Osteocyte (in vitro differentiated cells): ENCODE measurements around the gene GNAI2. TPM values are rescaled to one million over a fixed set of nuclear protein-coding genes. Genes with fewer than 3 reads are reported as not detected.

Experiments used
- DNase-seq: peaks from one replicate; pipeline ENCODE4 v3.0.0; 2021; ENCODE audit warnings: mixed read lengths; ENCODE audit not compliant: unreplicated experiment; ENCODE audit errors: extremely low spot score
- H3K27ac Mint-ChIP-seq: one replicate; pipeline ENCODE4 v1.8.0; 2021; ENCODE audit warnings: mild to moderate bottlenecking, mixed read lengths; ENCODE audit not compliant: unreplicated experiment
- H3K27me3 Mint-ChIP-seq: one replicate; pipeline ENCODE4 v1.8.0; 2021; ENCODE audit warnings: mixed read lengths; ENCODE audit not compliant: unreplicated experiment
- H3K36me3 Mint-ChIP-seq: one replicate; pipeline ENCODE4 v1.8.0; 2021; ENCODE audit warnings: mixed read lengths; ENCODE audit not compliant: unreplicated experiment
- H3K4me1 Mint-ChIP-seq: one replicate; pipeline ENCODE4 v1.8.0; 2021; ENCODE audit warnings: mixed read lengths; ENCODE audit not compliant: unreplicated experiment
- H3K4me3 Mint-ChIP-seq: one replicate; pipeline ENCODE4 v1.8.0; 2021; ENCODE audit warnings: mild to moderate bottlenecking, moderate library complexity, mixed read lengths; ENCODE audit not compliant: unreplicated experiment
- H3K9me3 Mint-ChIP-seq: one replicate; pipeline ENCODE4 v1.8.0; 2021; ENCODE audit warnings: mixed read lengths; ENCODE audit not compliant: unreplicated experiment
- long read RNA-seq: library from polyadenylated mRNA; unstranded; transcript quantifications from one replicate; pipeline ENCODE4 v2.0.0, GENCODE V29; 2021
- total RNA-seq: library from RNA; stranded (reverse); gene quantifications from 2 replicates; pipeline ENCODE4 v1.2.1, GENCODE V29; 2021
- TF ChIP-seq, protein P1 (sequence below): fragments of 200-600 bp; sonication (generic); IDR thresholded peaks from 2 replicates; pipeline ENCODE4 v1.5.0; 2021; ENCODE audit warnings: antibody characterized with exemption, mild to moderate bottlenecking, moderate library complexity

GNAI2 gene
- total RNA-seq: 340 and 357 TPM in 2 replicates
- long read RNA-seq, partial matches to known transcripts: 2 of 7 reads
- long read RNA-seq, other reads (novel, unspliced or antisense): 3 of 7 reads

DNA sequence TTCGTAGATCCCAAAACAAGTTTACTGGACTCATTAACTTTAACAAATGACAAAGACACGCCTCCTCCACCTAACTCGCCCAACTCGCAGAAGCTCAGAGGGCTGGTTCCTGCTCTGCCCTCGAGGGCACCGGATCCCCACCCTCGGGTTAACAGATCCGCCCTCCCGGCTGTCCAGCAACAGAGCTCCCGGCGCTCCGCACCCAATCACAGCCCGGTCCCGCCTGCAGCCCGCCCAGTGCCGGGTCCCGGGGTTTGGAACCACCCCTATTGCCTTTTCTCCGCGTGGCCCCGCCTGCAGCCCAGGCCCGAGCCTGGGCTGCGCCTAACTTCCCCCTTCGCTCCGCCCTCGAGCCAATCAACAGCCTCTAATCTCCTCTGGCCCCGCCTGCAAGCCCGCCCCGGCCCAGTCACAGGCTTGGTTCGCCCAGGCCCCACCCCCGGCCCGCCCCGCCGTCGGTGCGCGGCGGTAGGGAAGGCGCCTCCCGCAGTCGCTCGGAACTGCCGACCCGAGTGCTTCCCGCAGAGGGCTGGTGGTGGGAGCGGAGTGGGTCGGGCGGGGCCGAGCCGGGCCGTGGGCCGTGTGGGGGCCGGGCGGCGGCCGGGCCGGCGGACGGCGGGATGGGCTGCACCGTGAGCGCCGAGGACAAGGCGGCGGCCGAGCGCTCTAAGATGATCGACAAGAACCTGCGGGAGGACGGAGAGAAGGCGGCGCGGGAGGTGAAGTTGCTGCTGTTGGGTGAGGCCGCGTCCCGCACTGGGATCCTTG, at the start of gene GNAI2:
Gene GNAI2, plus strand, starts transcription at position 489 of the 768 bp plus-strand sequence. Its CDS starts 132 bp downstream, at position 621.
- Mint-ChIP-seq H3K36me3 (no peaks in the 10 kb centered on the region), H3K4me3 (peak within 1 kb of the TSS; percentile 99), H3K27me3 (no peaks in the 10 kb centered on the region), H3K9me3 (no peaks in the 10 kb centered on the region), H3K4me1 (peaks cover 30% of the 10 kb centered on the region), H3K27ac (peak within 1 kb of the TSS; percentile 92)
- TF ChIP-seq, protein P1, sequence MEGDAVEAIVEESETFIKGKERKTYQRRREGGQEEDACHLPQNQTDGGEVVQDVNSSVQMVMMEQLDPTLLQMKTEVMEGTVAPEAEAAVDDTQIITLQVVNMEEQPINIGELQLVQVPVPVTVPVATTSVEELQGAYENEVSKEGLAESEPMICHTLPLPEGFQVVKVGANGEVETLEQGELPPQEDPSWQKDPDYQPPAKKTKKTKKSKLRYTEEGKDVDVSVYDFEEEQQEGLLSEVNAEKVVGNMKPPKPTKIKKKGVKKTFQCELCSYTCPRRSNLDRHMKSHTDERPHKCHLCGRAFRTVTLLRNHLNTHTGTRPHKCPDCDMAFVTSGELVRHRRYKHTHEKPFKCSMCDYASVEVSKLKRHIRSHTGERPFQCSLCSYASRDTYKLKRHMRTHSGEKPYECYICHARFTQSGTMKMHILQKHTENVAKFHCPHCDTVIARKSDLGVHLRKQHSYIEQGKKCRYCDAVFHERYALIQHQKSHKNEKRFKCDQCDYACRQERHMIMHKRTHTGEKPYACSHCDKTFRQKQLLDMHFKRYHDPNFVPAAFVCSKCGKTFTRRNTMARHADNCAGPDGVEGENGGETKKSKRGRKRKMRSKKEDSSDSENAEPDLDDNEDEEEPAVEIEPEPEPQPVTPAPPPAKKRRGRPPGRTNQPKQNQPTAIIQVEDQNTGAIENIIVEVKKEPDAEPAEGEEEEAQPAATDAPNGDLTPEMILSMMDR: no peak
- peak; percentile 99 for DNase-seq

DNA sequence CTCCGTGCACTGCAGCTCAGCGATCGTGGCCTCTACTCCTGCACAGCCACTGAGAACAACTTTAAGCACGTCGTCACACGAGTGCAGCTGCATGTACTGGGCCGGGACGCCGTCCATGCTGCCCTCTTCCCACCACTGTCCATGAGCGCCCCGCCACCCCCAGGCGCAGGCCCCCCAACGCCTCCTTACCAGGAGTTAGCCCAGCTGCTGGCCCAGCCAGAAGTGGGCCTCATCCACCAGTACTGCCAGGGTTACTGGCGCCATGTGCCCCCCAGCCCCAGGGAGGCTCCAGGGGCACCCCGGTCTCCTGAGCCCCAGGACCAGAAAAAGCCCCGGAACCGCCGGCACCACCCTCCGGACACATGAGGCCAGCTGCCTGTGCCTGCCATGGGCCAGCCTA, 48.3 kb upstream of the GNAI2 start:
- Mint-ChIP-seq H3K9me3 (no peaks in the 10 kb centered on the region), H3K4me3 (no peak overlapping the region), H3K27ac (no peak overlapping the region), H3K4me1 (peaks cover 3% of the 10 kb centered on the region), H3K36me3 (no peaks in the 10 kb centered on the region), H3K27me3 (no peaks in the 10 kb centered on the region)
- TF ChIP-seq, protein P1: no peak
- no peak for DNase-seq

DNA sequence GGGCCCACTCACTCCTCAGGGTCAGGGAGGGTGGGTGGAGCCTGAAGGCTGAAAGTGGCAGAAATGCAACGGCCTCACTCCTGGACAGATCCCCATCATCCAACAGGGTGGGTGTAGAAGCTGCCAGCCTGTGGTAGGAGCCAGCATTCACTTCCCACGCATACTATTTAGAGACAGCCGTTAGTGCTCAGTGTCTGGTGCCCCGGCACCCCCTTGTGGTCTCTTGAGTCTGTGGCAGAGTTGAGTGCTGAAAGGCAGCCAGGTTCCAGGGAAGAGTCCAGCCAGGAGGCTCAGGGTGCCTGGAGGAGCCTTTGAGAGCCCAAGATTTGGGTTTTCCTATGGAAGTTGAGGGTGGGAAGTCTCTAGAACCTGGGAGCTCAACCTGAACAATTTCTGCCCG, 46.7 kb upstream of the GNAI2 start:
- no peaks in the 10 kb centered on the region for H3K9me3 Mint-ChIP-seq
- DNase-seq: peak; percentile 93
- TF ChIP-seq, protein P1: peak; percentile 92
- H3K27ac Mint-ChIP-seq: no peak overlapping the region
- H3K27me3 Mint-ChIP-seq: no peaks in the 10 kb centered on the region
- H3K36me3 Mint-ChIP-seq: no peaks in the 10 kb centered on the region
- no peak overlapping the region for H3K4me3 Mint-ChIP-seq
- H3K4me1 Mint-ChIP-seq: peaks cover 3% of the 10 kb centered on the region

DNA sequence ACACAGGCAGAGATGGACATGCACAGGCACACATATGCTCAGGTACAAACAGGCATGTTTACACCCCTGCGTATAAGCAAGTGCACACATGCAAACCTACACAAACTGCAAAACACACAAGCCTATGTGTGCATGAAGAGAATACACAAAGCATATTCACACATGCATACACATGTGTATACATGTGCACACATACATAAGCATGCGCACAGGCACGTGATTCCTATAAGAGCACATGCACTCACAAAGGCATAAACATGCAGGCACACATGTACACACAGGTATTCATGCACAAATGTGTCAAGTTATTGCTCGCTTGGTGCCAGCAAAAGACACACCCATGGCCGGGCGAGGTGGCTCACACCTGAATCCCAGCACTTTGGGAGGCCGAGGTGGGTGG, 46.0 kb upstream of the GNAI2 start:
- TF ChIP-seq, protein P1: no peak
- no peaks in the 10 kb centered on the region for H3K27me3 Mint-ChIP-seq
- DNase-seq: no peak
- H3K4me3 Mint-ChIP-seq: no peak overlapping the region
- H3K9me3 Mint-ChIP-seq: no peaks in the 10 kb centered on the region
- H3K36me3 Mint-ChIP-seq: no peaks in the 10 kb centered on the region
- peaks cover 3% of the 10 kb centered on the region for H3K4me1 Mint-ChIP-seq
- no peak overlapping the region for H3K27ac Mint-ChIP-seq

DNA sequence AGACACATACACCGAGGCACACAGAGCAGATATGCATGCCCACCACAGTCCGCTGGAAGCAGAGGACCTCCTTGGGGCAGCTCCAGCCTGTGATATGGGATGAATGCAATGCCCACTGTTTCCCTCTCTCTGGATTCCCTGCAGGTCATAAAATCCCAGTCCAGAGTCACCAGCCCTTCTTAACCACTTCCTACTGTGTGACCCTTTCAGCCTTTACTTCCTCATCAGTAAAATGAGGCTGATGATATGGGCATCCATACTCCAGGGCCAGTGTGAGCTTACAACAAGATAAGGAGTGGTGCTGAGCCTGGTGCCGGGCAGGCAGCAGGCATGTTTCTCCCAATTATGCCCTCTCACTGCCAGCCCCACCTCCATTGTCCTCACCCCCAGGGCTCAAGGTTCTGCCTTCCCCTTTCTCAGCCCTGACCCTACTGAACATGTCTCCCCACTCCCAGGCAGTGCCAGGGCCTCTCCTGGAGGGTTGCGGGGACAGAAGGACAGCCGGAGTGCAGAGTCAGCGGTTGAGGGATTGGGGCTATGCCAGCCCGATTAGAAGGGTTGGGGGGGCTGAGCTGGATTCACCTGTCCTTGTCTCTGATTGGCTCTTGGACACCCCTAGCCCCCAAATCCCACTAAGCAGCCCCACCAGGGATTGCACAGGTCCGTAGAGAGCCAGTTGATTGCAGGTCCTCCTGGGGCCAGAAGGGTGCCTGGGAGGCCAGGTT, 44.9 kb upstream of the GNAI2 start, which contains the start of gene GNAT1:
Gene GNAT1, plus strand, starts transcription at position 675 of the 725 bp plus-strand sequence. CDS start 116 bp downstream, outside the sequence.
- peaks cover 3% of the 10 kb centered on the region for H3K4me1 Mint-ChIP-seq
- H3K27me3 Mint-ChIP-seq: no peaks in the 10 kb centered on the region
- H3K27ac Mint-ChIP-seq: no peak within 1 kb of the TSS
- H3K4me3 Mint-ChIP-seq: no peak within 1 kb of the TSS
- DNase-seq: no peak
- H3K36me3 Mint-ChIP-seq: no peaks in the 10 kb centered on the region
- TF ChIP-seq, protein P1: no peak
- no peaks in the 10 kb centered on the region for H3K9me3 Mint-ChIP-seq
